Measurements from ENCODE around the gene LMOD3. TPM values are rescaled to one million over a fixed set of nuclear protein-coding genes. Genes with fewer than 3 reads are reported as not detected.

Gene LMOD3
- total and polyA plus RNA-seq, 2 of the 8 experiments (the other 6 are each of a cell fraction or from before 2014, with no cell fraction given) = not detected

DNA sequence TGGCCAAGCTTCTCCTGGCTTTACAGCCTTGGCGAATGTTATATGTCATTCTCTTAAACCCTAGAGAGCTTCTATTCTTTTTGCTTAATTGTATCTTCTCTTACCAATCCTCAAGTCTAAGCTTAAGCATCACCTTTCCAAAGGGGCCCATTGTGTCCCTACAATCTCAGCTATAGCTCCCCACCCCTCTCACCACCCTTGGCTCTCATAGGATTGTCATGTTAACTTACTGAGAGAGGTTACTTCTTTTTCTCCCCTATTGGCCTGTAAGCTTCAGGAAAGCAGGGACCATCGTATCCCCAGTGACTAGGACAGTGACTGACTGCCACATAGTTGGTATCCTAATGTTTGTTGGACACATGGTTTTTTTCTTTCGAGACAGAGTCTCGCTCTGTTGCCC, 43.3 kb upstream of the LMOD3 start:
- H2BK15ac ChIP-seq (ENCODE audit: low read length) = no peak overlapping the region
- no peak overlapping the region for H4K91ac ChIP-seq (replicated peaks; ENCODE audit: insufficient read length, low read length)
- H3K4me2 ChIP-seq (ENCODE audit: insufficient read depth in 1 of 2, low read depth in 2 of 2, low read length in 2 of 2) = no peak overlapping the region
- H3K9ac ChIP-seq (replicated peaks in 1 of 4; ENCODE audit: extremely low read depth in 1 of 4, low read depth in 3 of 4, low read length in 3 of 4) = no peak overlapping the region
- no peak overlapping the region for H3K4me3 ChIP-seq (ENCODE audit: extremely low read depth in 1 of 4, insufficient read depth in 2 of 4, low read depth in 3 of 4, low read length in 4 of 4)
- FAIRE-seq = no peak
- H2BK120ac ChIP-seq (replicated peaks; ENCODE audit: low read depth, low read length) = no peak overlapping the region
- H3K4ac ChIP-seq (replicated peaks; ENCODE audit: insufficient read length, low read depth, low read length) = no peak overlapping the region
- H3K79me1 ChIP-seq (ENCODE audit: low read depth, low read length) = no peaks in the 10 kb centered on the region
- ChIA-PET POLR2A (ENCODE audit: partially characterized antibody) (interaction anchor here (0.7 kb wide), 1 partner anchor 25 kb away, joined by 3 read pairs; no protein-coding TSS in a partner anchor), CTCF (ENCODE audit: partially characterized antibody) (interaction anchor here (0.8 to 13.8 kb wide), 12 partner anchors 9 to 505 kb away, joined by 3 to 471 read pairs (median 4); no protein-coding TSS in a partner anchor)
- no peak overlapping the region for H3K56ac ChIP-seq (replicated peaks; ENCODE audit: insufficient read length, low read depth, low read length)
- H4K8ac ChIP-seq (ENCODE audit: extremely low read depth, insufficient read depth, low read length) = no peak overlapping the region
- DNase-seq (ENCODE audit: low read depth in 1 of 2, low spot score in 2 of 2) = no peak
- no peak overlapping the region for H3K23ac ChIP-seq (ENCODE audit: insufficient read length)
- H3K4me1 ChIP-seq (replicated peaks in 1 of 4; ENCODE audit: control insufficient read depth in 3 of 4, insufficient read depth in 4 of 4, low read length in 3 of 4) = no peaks in the 10 kb centered on the region; a peak in 1 of 7 replicates
- H2AFZ ChIP-seq (ENCODE audit: low read length) = no peak overlapping the region
- H2BK12ac ChIP-seq (ENCODE audit: low read depth, low read length) = no peak overlapping the region
- no peak overlapping the region for H3K18ac ChIP-seq (ENCODE audit: extremely low read depth, low read length)
- no peaks in the 10 kb centered on the region for H3K9me3 ChIP-seq (ENCODE audit: insufficient read depth in 2 of 2, low read depth in 1 of 2, low read length in 1 of 2)
- no peaks in the 10 kb centered on the region for H4K20me1 ChIP-seq (replicated peaks in 1 of 2; ENCODE audit: control insufficient read depth in 1 of 2, insufficient read depth in 2 of 2, low read length in 2 of 2)
- H3K27me3 ChIP-seq (replicated peaks in 1 of 4; ENCODE audit: control insufficient read depth in 3 of 4, extremely low read depth in 1 of 4, insufficient read depth in 3 of 4, low read length in 3 of 4) = no peaks in the 10 kb centered on the region
- no peaks in the 10 kb centered on the region for H3K36me3 ChIP-seq (ENCODE audit: control insufficient read depth in 2 of 4, insufficient read depth in 4 of 4, low read length in 3 of 4)
- H2BK20ac ChIP-seq (ENCODE audit: low read length) = no peak overlapping the region
- H4K5ac ChIP-seq (ENCODE audit: insufficient read length, low read depth, low read length) = no peak overlapping the region
- no peak overlapping the region for H2BK5ac ChIP-seq (ENCODE audit: low read depth, low read length)
- no peaks in the 10 kb centered on the region for H3K79me2 ChIP-seq (ENCODE audit: control insufficient read depth in 1 of 2, insufficient read depth in 2 of 2, low read length in 2 of 2)
- WGBS, 2 experiments (ENCODE audit: extremely low coverage in 1 of 2, insufficient coverage in 1 of 2, insufficient read length in 1 of 2, insufficient replicate concordance in 2 of 2, low coverage in 1 of 2, low lambda C conversion rate in 2 of 2, missing lambda C conversion rate in 1 of 2) = 83% methylated on average over 4 of the region's 4 CpGs; no CpG with 5 or more reads in 1 of the 2 experiments
- H3K14ac ChIP-seq (ENCODE audit: insufficient read length) = no peak overlapping the region
- no peak overlapping the region for H2AK5ac ChIP-seq (ENCODE audit: low read depth, low read length)
- H3K23me2 ChIP-seq (ENCODE audit: low read depth, low read length) = no peaks in the 10 kb centered on the region
- no peak overlapping the region for H3K27ac ChIP-seq (ENCODE audit: low read depth, low read length)
- TF ChIP-seq SAP30 (IDR thresholded peaks at IDR 0.05; ENCODE audit: insufficient read depth, insufficient replicate concordance, low read length) = no peak

Data from H1 (cell line).